ENCODE measurements around the gene MSI2. TPM values are rescaled to one million over a fixed set of nuclear protein-coding genes. Genes with fewer than 3 reads are reported as not detected.

Gene MSI2
- total RNA-seq, 2 donors from 2014 or later: 30.1 to 41.1 TPM

- Histone ChIP-seq H3K27ac (no peak overlapping the region), H3K9me3 (no peaks in the 10 kb centered on the region), H3K27me3 (no peaks in the 10 kb centered on the region), H3K4me1 (peaks cover 0 to 33% of the 10 kb centered on the region in 2 donors), H3K36me3 (no peaks in the 10 kb centered on the region), H3K4me3 (no peak overlapping the region)
- TF ChIP-seq CTCF (IDR thresholded peaks at IDR 0.05): no peak
- DNase-seq (ENCODE audit: low spot score): no peak
Measured at GRCh38 chr17:57628421-57628820, 372.1 kb downstream of the MSI2 start.

GRCh38 chr17:57629470-57629869 is 373.1 kb downstream of the MSI2 start:
- H3K4me1 ChIP-seq: peaks cover 0 to 24% of the 10 kb centered on the region in 2 donors
- no peak overlapping the region for H3K27ac ChIP-seq
- no peaks in the 10 kb centered on the region for H3K36me3 ChIP-seq
- H3K27me3 ChIP-seq: no peaks in the 10 kb centered on the region
- no peak for DNase-seq (ENCODE audit: low spot score)
- H3K4me3 ChIP-seq: no peak overlapping the region
- TF ChIP-seq CTCF (IDR thresholded peaks at IDR 0.05): no peak
- H3K9me3 ChIP-seq: no peaks in the 10 kb centered on the region

GRCh38 chr17:57629886-57630285 is 373.6 kb downstream of the MSI2 start:
- no peaks in the 10 kb centered on the region for H3K9me3 ChIP-seq
- H3K36me3 ChIP-seq: no peaks in the 10 kb centered on the region
- TF ChIP-seq CTCF (IDR thresholded peaks at IDR 0.05): no peak
- H3K4me3 ChIP-seq: no peak overlapping the region
- no peak overlapping the region for H3K27ac ChIP-seq
- H3K27me3 ChIP-seq: no peaks in the 10 kb centered on the region
- no peak for DNase-seq (ENCODE audit: low spot score)
- peaks cover 0 to 24% of the 10 kb centered on the region in 2 donors for H3K4me1 ChIP-seq

- TF ChIP-seq CTCF (IDR thresholded peaks at IDR 0.05): no peak
- peaks cover 0 to 17% of the 10 kb centered on the region in 2 donors for H3K4me1 ChIP-seq
- no peak overlapping the region for H3K27ac ChIP-seq
- H3K4me3 ChIP-seq: no peak overlapping the region
- H3K9me3 ChIP-seq: no peaks in the 10 kb centered on the region
- no peaks in the 10 kb centered on the region for H3K36me3 ChIP-seq
- no peaks in the 10 kb centered on the region for H3K27me3 ChIP-seq
- DNase-seq (ENCODE audit: low spot score): no peak
Measured at GRCh38 chr17:57630736-57631135, 374.4 kb downstream of the MSI2 start.

- no peaks in the 10 kb centered on the region for H3K27me3 ChIP-seq
- TF ChIP-seq CTCF (IDR thresholded peaks at IDR 0.05): no peak
- H3K27ac ChIP-seq: no peak overlapping the region
- peaks cover 0 to 8% of the 10 kb centered on the region in 2 donors for H3K4me1 ChIP-seq
- H3K4me3 ChIP-seq: no peak overlapping the region
- H3K36me3 ChIP-seq: no peaks in the 10 kb centered on the region
- H3K9me3 ChIP-seq: no peaks in the 10 kb centered on the region
- DNase-seq (ENCODE audit: low spot score): no peak
Measured at GRCh38 chr17:57631871-57632270, 375.5 kb downstream of the MSI2 start.

- H3K36me3 ChIP-seq: no peaks in the 10 kb centered on the region
- no peak overlapping the region for H3K4me3 ChIP-seq
- H3K4me1 ChIP-seq: peaks cover 0 to 3% of the 10 kb centered on the region in 2 donors
- no peak for DNase-seq (ENCODE audit: low spot score)
- no peaks in the 10 kb centered on the region for H3K9me3 ChIP-seq
- H3K27ac ChIP-seq: no peak overlapping the region
- H3K27me3 ChIP-seq: no peaks in the 10 kb centered on the region
- TF ChIP-seq CTCF (IDR thresholded peaks at IDR 0.05): no peak
Measured at GRCh38 chr17:57632294-57632693, 376.0 kb downstream of the MSI2 start.

Data from right atrium auricular region (tissue), 2 donors.